PC-9 (cell line): ENCODE data around the gene CTNS. TPM values are rescaled to one million over a fixed set of nuclear protein-coding genes. Genes with fewer than 3 reads are reported as not detected.

Experiments used
- BruUV-seq: library from RNA; stranded (reverse); fragments of 400-500 nt; replicated peaks from 2 replicates; lab custom pipeline; 2021; lab: Mats Ljungman, UMichigan
- CTCF ChIA-PET: fragments of 300-600 bp; sonication (Branson Sonifier 250); formaldehyde crosslinking; loops from one replicate; lab custom pipeline; 2022; ENCODE audit warnings: antibody characterized with exemption; lab: Charles Lee
- POLR2A ChIA-PET: fragments of 300-600 bp; sonication (Branson Sonifier 250); formaldehyde crosslinking; loops from one replicate; lab custom pipeline; 2022; ENCODE audit warnings: antibody characterized with exemption; ENCODE audit not compliant: unreplicated experiment; lab: Charles Lee
- DNase-seq, 2 experiments: peaks; one replicate each; pipeline versions ENCODE4 v3.0.0 to v3.0.0-alpha.2; 2015 to 2022; ENCODE audit warnings: mixed read lengths in 1 of 2
- H2AFZ ChIP-seq: fragments of 200-600 bp; sonication (generic); 2 replicates; pipeline ENCODE4 v1.8.1; 2017; ENCODE audit warnings: antibody characterized with exemption
- H3F3A ChIP-seq: fragments of 200-600 bp; sonication (generic); 2 replicates; pipeline ENCODE4 v1.8.1; 2017; ENCODE audit warnings: antibody characterized with exemption, mild to moderate bottlenecking, low read depth; ENCODE audit not compliant: insufficient read depth
- H3K27ac ChIP-seq: fragments of 200-600 bp; sonication (generic); 2 replicates; pipeline ENCODE4 v1.6.1; 2016; ENCODE audit warnings: mixed run types
- H3K27me3 ChIP-seq: fragments of 200-600 bp; sonication (generic); 2 replicates; pipeline ENCODE4 v1.6.1; 2016; ENCODE audit warnings: low read depth, mixed run types; ENCODE audit not compliant: insufficient read depth
- H3K36me3 ChIP-seq: fragments of 200-600 bp; sonication (generic); 2 replicates; pipeline ENCODE4 v1.6.1; 2016; ENCODE audit warnings: low read depth, mixed run types
- H3K4me1 ChIP-seq: fragments of 200-600 bp; sonication (generic); replicated peaks from 2 replicates; pipeline ENCODE4 v1.6.1; 2016; ENCODE audit warnings: mixed run types; ENCODE audit not compliant: insufficient read depth
- H3K4me2 ChIP-seq: fragments of 200-600 bp; sonication (generic); 2 replicates; pipeline ENCODE4 v1.6.1; 2017; ENCODE audit warnings: mixed run types
- H3K4me3 ChIP-seq: fragments of 200-600 bp; sonication (generic); 2 replicates; pipeline ENCODE4 v1.6.1; 2016; ENCODE audit warnings: mixed run types
- H3K79me2 ChIP-seq: fragments of 200-600 bp; sonication (generic); 2 replicates; pipeline ENCODE4 v1.6.1; 2017; ENCODE audit warnings: low read depth, mixed run types
- H3K9me2 ChIP-seq: fragments of 200-600 bp; sonication (generic); 2 replicates; pipeline ENCODE4 v1.8.1; 2017; ENCODE audit warnings: mild to moderate bottlenecking; ENCODE audit not compliant: insufficient read depth
- H3K9me3 ChIP-seq: fragments of 200-600 bp; sonication (generic); 2 replicates; pipeline ENCODE4 v1.8.1; 2016; ENCODE audit warnings: low read depth; ENCODE audit not compliant: insufficient read depth
- H4K20me1 ChIP-seq: fragments of 200-600 bp; sonication (generic); 2 replicates; pipeline ENCODE4 v1.8.1; 2017; ENCODE audit not compliant: insufficient read depth
- CTCF ChIP-seq: fragments of 200-600 bp; sonication (generic); conservative IDR thresholded peaks from 2 replicates; pipeline ENCODE4 v1.6.1; 2017; ENCODE audit warnings: mixed run types, antibody characterized with exemption, mild to moderate bottlenecking, moderate library complexity
- EZH2 ChIP-seq: fragments of 200-600 bp; sonication (generic); IDR thresholded peaks from 2 replicates; pipeline ENCODE4 v1.8.0; 2017; ENCODE audit warnings: antibody characterized with exemption, low read depth
- intact Hi-C: fragments of 100-400 bp; cut with micrococcal nuclease; formaldehyde crosslinking; loops from one replicate; pipeline ENCODE4 v1.10.0; 2022; ENCODE audit not compliant: unreplicated experiment
- total RNA-seq: library from RNA; stranded (reverse); gene quantifications from 2 replicates; pipeline ENCODE4 v1.2.3, GENCODE V29; 2021

CTNS gene
- total RNA-seq, 1 experiment from 2014 or later = 12.5 TPM

- no peak overlapping the region for H3K4me2 ChIP-seq
- peaks cover 5% of the 10 kb centered on the region; the same call in 1 of the 2 replicates for H3K4me1 ChIP-seq
- H3K27ac ChIP-seq = no peak overlapping the region
- DNase-seq = no peak
- peaks cover 5% of the 10 kb centered on the region for H3F3A ChIP-seq
- no peak overlapping the region for H2AFZ ChIP-seq
- no peaks in the 10 kb centered on the region for H3K27me3 ChIP-seq
- ChIA-PET POLR2A (interaction anchor here (0.6 kb wide), 1 partner anchor 38 kb away, joined by 5 read pairs; the partner anchor contains the start of genes CTNS and SHPK), CTCF (no interaction called here)
- H3K9me2 ChIP-seq = no peaks in the 10 kb centered on the region
- intact Hi-C loops = no loop called here
- H3K4me3 ChIP-seq = no peak overlapping the region
- H3K9me3 ChIP-seq = no peaks in the 10 kb centered on the region
- BruUV-seq = no TSS peak
- H4K20me1 ChIP-seq = no peaks in the 10 kb centered on the region; the same call in 1 of the 2 replicates
- H3K79me2 ChIP-seq = no peaks in the 10 kb centered on the region
- no peak for TF ChIP-seq CTCF
- TF ChIP-seq EZH2 = no peak
- H3K36me3 ChIP-seq = peaks cover 8% of the 10 kb centered on the region; the same call in 1 of the 2 replicates
These were observed 38.5 kb upstream of the CTNS start for GRCh38 chr17:3598078-3598477.

- Histone ChIP-seq H3K4me2 (no peak overlapping the region), H2AFZ (no peak overlapping the region), H3K4me1 (peaks cover 13% of the 10 kb centered on the region), H3K36me3 (peaks cover 8% of the 10 kb centered on the region; the same call in 1 of the 2 replicates), H4K20me1 (no peaks in the 10 kb centered on the region; the same call in 1 of the 2 replicates), H3K4me3 (no peak overlapping the region), H3F3A (peaks cover 26% of the 10 kb centered on the region), H3K27me3 (no peaks in the 10 kb centered on the region), H3K9me2 (no peaks in the 10 kb centered on the region), H3K79me2 (no peaks in the 10 kb centered on the region), H3K27ac (no peak overlapping the region), H3K9me3 (no peaks in the 10 kb centered on the region)
- intact Hi-C loops = no loop called here
- BruUV-seq = no TSS peak
- POLR2A ChIA-PET = interaction anchor here (0.6 to 0.7 kb wide), 2 partner anchors 243 to 1121 kb away, joined by 3 to 4 read pairs; no protein-coding TSS in a partner anchor
- no peak for DNase-seq
- CTCF ChIA-PET = no interaction called here
- no peak for TF ChIP-seq EZH2
- no peak for TF ChIP-seq CTCF
These were observed 35.9 kb upstream of the CTNS start for GRCh38 chr17:3600529-3601205.

- H3K4me2 ChIP-seq = no peak overlapping the region
- no peaks in the 10 kb centered on the region for H3K9me3 ChIP-seq
- CTCF ChIA-PET = interaction anchor here (0.7 kb wide), 1 partner anchor 277 kb away, joined by 6 read pairs; no protein-coding TSS in a partner anchor
- H2AFZ ChIP-seq = no peak overlapping the region
- H3F3A ChIP-seq = peaks cover 26% of the 10 kb centered on the region
- peaks cover 13% of the 10 kb centered on the region for H3K4me1 ChIP-seq
- intact Hi-C loops = no loop called here
- H3K9me2 ChIP-seq = no peaks in the 10 kb centered on the region
- H3K79me2 ChIP-seq = no peaks in the 10 kb centered on the region
- no peak overlapping the region for H3K27ac ChIP-seq
- H3K36me3 ChIP-seq = peaks cover 8% of the 10 kb centered on the region; the same call in 1 of the 2 replicates
- POLR2A ChIA-PET = no interaction called here
- H3K27me3 ChIP-seq = no peaks in the 10 kb centered on the region
- TF ChIP-seq EZH2 = no peak
- peak; percentile 57 for TF ChIP-seq CTCF
- no TSS peak for BruUV-seq
- H4K20me1 ChIP-seq = no peaks in the 10 kb centered on the region; the same call in 1 of the 2 replicates
- no peak for DNase-seq
- no peak overlapping the region for H3K4me3 ChIP-seq
These were observed 34.1 kb upstream of the CTNS start for GRCh38 chr17:3602499-3602898.
